ENCODE results near the gene CTNNAL1.
A peak's percentile ranks its signal among the peaks of the same experiment; 100 is the strongest.
"Not testable (repeated sequence)": the region's sequence is repeated elsewhere in the genome, so short reads cannot be mapped to it uniquely, and the experiment has no call there.

CTNNAL1 gene

GRCh38 chr9:109012876-109013678 is at the start of gene CTNNAL1:
Gene CTNNAL1 (minus strand): TSS chr9:109013499. CDS start chr9:109013442, 57 bp downstream.
- no peak for DNase-seq (ENCODE audit: low read depth)

- DNase-seq (ENCODE audit: low read depth): no peak
These were observed 49.2 kb upstream of the CTNNAL1 start for GRCh38 chr9:109062543-109062942.

GRCh38 chr9:109060191-109060590 is 46.9 kb upstream of the CTNNAL1 start:
- no peak for DNase-seq (ENCODE audit: low read depth)

GRCh38 chr9:109053121-109053520 is 39.8 kb upstream of the CTNNAL1 start:
- not testable (repeated sequence) for DNase-seq (ENCODE audit: low read depth)

GRCh38 chr9:109052416-109052815 is 39.1 kb upstream of the CTNNAL1 start:
- DNase-seq (ENCODE audit: low read depth): no peak

GRCh38 chr9:109051733-109052132 is 38.4 kb upstream of the CTNNAL1 start:
- DNase-seq (ENCODE audit: low read depth): no peak

GRCh38 chr9:109050444-109050843 is 37.1 kb upstream of the CTNNAL1 start:
- no peak for DNase-seq (ENCODE audit: low read depth)

- no peak for DNase-seq (ENCODE audit: low read depth)
These were observed 35.5 kb upstream of the CTNNAL1 start for GRCh38 chr9:109048822-109049221.

GRCh38 chr9:109047259-109047658 is 34.0 kb upstream of the CTNNAL1 start:
- DNase-seq (ENCODE audit: low read depth): no peak

- no peak for DNase-seq (ENCODE audit: low read depth)
These were observed 33.0 kb upstream of the CTNNAL1 start for GRCh38 chr9:109046346-109046745.

- no peak for DNase-seq (ENCODE audit: low read depth)
These were observed 30.3 kb upstream of the CTNNAL1 start for GRCh38 chr9:109043578-109043977.

- no peak for DNase-seq (ENCODE audit: low read depth)
These were observed 27.3 kb upstream of the CTNNAL1 start for GRCh38 chr9:109040571-109040970.

- no peak for DNase-seq (ENCODE audit: low read depth)
These were observed 26.2 kb upstream of the CTNNAL1 start for GRCh38 chr9:109039539-109039938.

GRCh38 chr9:109037946-109038715 is 24.8 kb upstream of the CTNNAL1 start:
- no peak for DNase-seq (ENCODE audit: low read depth)

- DNase-seq (ENCODE audit: low read depth): no peak
These were observed 23.7 kb upstream of the CTNNAL1 start for GRCh38 chr9:109036744-109037680.

- DNase-seq (ENCODE audit: low read depth): peak; percentile 82
These were observed 22.6 kb upstream of the CTNNAL1 start for GRCh38 chr9:109035684-109036423.

- no peak for DNase-seq (ENCODE audit: low read depth)
These were observed 20.8 kb upstream of the CTNNAL1 start for GRCh38 chr9:109033941-109034700.

GRCh38 chr9:109031241-109031640 is 17.9 kb upstream of the CTNNAL1 start:
- no peak for DNase-seq (ENCODE audit: low read depth)

- DNase-seq (ENCODE audit: low read depth): no peak
These were observed 17.1 kb upstream of the CTNNAL1 start for GRCh38 chr9:109030426-109030825.

GRCh38 chr9:109028457-109028856 is 15.2 kb upstream of the CTNNAL1 start:
- no peak for DNase-seq (ENCODE audit: low read depth)

GRCh38 chr9:109027176-109027575 is 13.9 kb upstream of the CTNNAL1 start:
- DNase-seq (ENCODE audit: low read depth): no peak
